ENCODE results near the gene GPC6.

The GPC6 gene

DNA sequence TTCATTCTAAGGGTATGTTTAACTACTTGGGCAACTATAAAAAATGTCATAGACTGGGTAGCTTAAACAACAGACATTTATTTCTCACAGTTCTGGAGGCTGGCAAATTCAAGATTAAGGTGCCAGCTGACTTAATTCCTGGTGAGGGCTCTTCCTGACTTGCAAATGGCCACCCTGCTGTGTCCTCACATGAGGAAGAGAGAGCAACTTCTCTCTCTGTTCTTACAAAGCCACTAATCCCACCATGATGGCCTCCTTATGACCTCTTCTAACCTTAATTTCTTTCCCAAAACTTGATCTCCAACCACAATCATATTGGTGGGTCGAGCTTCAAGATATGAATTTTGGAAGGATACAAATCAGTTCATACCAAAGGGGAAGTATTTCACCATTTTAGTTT lies 853.9 kb downstream of the GPC6 start:
- DNase-seq: no peak

DNA sequence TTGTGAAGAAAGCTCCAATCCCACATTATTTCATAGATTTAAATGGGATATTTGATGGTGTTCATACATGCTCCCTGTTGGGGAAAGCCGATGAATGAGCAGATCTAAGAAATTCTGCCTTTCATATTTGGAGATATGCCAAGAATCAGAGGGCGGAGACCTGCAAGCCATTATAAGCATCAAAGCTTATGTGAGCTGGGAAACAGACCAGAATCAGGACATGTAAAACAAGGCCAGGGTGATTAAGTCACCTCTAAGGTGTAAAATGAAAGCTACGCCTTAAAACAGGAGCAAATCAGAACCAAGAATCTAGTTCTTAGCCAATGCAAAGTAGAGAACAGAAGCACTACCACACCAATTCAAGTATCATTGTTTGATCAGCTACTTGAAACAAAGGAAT lies 860.5 kb downstream of the GPC6 start:
- DNase-seq: no peak

DNA sequence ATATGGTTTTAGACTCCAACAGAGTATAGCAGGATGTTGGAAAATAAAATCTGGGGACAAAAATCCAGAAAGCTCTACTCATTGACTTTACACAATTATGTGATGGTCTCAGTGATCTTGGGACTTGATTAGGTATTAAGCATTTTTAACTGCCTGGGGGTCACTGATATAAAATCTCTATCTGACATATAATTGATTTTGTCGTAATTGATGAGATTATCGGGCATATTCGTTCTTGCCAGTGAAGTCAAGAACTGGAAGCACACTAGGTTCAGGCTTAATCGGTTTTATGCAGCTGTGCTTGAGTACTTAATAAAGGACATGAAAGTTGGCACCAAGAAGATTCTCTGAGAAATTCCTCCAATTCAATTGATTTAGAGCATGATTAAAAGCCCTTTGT lies 862.1 kb downstream of the GPC6 start:
- no peak for DNase-seq

DNA sequence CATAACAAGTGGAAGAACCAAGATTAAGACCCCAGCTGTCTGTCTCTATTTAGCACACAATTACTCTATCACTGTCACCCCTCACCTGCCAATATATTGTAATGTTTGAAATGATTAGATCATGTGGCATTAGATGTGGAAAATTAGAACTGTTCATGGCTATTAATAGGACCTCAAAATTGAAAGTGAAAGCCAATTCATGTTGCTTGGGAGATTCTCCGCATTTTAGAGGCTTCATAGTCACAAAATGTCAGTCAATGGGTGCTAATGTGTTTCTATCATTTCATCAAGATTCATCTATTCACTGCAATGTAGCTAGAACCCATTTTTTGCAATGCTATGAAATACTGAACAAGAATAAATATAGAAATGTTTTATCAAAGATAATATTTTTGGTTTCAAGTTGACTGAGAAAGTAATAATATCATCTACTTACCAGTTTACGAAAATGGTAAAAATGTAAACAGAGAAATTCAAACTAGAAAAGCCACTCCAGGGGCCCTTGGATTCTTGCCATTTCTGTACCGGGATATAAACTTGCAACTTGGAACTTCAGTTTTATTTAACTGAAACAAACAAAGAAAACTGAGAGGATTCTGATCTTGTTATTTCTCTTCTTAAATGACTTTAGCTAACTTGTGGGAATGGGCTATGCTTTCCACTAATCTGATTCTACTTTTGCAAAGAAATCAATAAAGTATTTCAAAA lies 864.3 kb downstream of the GPC6 start:
- no peak for DNase-seq

DNA sequence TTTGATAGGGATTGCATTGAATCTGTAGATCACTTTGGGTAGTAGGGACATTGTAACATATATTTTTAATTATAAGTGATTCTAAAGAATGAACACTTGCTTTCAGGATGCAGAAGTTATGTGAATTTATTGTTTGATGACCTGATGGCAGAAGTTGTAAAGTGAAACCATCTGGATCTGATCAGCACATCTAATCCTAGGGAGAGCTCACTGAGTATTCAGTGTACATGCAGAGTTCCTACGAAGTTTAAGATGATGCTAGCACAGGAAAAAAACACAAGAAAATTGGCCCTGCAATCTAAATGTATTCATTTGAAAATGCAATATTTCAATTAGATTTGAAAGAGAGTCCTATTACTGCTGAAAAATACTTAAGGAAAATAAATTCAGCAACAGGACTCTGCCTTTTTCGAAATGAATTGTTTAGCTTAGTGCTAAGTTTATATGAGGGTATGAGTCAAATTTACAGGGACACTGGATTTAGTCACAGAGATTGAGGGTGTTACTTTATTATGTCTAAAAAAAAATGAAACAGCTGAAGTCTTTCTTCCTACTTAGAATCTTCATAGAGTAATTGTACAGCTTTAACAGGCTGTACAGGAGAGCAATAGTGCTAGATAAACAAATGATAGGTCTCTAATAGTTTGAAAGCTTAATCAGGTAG lies 867.2 kb downstream of the GPC6 start:
- DNase-seq: no peak

DNA sequence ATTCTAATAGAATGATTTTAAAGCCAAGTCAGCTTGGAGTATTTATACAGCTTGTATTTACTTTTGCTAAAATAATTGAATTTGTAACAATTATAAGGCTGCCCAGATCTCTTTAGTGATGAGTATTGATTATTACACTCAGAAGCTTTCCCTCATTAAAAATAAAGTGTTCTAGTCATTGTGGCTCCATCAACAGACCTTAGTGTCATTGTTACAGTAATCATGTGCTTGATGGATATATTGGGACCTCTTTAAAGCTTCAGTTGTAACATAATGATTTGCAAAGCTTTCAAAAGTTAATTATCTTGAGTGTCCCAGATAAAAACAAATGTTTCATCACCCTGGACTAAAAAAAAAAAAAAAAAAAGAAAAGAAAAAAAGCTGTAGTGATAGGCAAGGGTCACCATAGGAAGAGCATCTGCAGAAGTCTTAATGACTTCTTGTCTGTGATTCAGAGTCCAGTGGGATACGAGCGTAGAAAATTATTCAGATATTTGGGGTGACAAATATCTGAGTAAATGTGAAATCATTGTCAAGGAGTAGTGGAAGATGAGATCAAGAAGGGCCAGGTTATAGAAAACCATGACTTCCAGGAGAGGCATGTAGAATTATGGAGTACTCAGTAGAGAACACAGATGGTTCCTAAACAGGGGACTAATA lies 883.2 kb downstream of the GPC6 start:
- no peak for DNase-seq

DNA sequence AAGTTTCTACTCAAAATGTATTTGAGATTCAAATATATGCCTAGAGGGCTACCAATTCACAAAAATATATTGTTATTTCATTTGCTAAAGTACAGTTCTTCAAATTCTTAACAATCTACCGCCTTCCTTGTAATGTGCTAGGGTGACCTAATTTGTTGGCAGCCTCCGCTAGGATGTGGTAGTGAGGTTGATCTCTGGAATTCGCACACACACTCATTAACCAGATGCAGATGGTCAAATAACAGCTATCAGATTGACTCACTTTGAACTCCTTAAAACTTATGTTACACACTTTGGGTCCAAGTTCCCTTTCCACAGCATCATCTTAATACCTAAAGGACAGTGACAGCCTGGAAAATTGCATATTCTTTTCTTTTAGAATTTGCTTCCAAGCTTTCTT lies 885.6 kb downstream of the GPC6 start:
- DNase-seq: no peak

DNA sequence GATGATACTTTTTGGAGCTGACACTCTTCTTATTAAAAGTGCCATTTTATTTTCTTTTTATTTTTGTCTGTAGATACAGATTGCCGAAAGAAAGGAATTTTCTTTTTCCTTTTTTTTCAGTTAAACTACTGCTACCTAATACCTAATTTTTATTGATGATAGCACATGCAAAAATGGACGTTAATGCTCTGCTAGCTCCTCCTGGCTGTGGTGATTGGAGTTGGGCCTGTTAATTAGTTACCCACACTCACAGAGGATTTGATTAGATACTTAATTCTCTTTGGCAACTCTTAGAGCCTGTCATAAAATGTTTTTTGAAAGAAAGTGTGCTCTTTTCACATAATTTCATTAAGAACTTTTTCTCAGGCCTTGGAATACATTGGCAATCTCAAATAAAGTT lies 886.1 kb downstream of the GPC6 start:
- no peak for DNase-seq

DNA sequence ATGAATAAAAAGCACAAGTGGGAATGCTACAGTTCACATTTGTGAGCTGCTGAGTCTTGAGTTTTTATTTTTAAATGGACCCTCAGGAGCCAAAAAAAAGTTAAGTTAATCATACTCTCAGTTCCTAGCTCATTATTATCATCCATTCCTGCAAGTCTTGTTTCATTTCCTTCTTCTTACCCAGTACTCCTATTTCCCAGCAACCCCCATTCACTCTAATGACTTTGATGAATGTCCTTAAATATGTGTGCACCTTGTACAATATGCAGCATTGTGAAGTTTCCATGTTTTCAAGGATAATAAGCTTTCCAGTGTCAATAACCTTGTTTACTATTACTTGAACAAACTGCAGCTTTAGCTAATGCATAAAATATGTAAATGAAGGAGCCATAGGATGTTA lies 886.6 kb downstream of the GPC6 start:
- no peak for DNase-seq

DNA sequence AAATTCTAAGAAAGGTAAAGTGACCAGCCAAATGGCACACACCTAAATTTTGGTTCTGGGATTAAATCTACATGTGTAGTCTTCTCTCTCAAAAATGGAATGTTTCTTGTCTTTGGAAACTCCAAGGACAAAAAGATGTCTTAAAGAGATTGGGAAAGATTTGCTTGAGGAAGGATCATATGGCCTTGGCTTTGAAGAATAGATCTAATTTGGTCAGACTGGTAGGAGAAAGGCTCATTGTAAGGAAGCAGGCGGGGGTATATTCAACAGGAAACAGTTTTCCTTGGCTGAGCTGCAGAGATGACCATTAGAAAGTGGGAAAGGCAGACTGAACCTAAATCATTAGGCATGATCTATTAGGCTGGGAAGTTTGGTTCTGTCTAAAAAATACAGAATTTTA lies 887.6 kb downstream of the GPC6 start:
- no peak for DNase-seq

DNA sequence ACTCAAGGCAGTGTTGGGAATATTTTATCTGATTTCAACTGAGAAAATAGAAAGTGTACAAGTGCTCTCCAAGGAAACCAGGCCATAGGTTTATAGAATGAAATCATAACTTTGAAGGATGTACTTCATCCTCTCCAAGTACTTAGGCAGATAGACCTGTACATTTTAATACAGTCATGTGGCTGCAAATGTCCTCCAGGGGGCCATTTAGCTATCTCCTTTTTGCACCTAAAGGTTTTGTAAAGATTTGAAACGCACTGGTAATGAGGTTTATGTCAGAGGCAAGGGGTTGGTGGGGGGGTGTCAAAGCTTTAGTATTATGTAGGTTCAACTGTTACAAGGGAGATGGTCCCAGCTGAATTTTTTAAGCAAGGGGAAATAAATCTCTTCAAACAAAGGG lies 888.4 kb downstream of the GPC6 start:
- no peak for DNase-seq

DNA sequence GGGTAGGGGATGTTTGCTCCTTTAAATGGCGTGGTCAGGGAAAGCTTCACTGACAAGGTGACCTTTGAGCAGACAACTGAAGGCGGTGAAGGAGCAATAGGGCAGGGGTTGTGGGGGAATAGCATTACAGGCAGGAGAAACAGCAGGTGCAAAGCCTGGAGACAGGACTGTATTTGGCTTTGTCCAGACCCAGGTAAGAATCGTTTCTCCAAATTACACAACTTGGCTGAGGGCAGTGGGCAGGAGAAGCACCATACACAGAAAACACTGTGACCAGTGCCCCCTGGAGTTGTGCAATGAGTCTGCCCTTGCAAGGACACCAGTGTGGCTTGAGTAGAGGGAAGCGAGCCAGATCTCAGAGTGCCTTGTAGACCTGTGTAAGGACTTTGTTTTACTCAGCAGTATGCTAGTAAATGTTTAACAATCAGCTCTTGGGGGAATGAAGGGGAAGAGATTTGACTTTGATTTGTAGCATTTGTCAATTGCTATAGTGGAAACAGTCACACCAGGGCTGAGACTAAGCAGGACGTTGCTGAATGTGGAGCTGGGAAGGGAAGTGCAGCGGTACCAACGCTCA lies 892.8 kb downstream of the GPC6 start:
- no peak for DNase-seq

DNA sequence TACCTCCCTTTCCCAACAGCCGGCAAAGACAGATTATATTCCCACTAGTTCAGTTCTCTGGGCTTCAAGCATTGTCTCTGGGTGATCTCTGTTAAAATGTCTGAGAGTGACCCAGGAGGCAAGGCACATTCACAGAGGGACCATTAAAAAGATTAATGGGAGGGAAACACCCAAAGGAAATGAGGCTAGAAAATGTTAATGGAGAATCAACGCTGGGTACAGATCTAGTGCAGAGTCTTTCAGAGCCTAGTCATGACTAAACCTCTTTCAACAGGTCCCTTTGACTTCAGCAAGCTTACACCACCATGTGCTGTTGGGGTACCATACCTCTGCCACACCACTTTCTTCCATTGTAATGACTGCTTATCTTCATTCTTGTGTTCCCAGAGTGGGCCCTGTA lies 894.3 kb downstream of the GPC6 start:
- no peak for DNase-seq

DNA sequence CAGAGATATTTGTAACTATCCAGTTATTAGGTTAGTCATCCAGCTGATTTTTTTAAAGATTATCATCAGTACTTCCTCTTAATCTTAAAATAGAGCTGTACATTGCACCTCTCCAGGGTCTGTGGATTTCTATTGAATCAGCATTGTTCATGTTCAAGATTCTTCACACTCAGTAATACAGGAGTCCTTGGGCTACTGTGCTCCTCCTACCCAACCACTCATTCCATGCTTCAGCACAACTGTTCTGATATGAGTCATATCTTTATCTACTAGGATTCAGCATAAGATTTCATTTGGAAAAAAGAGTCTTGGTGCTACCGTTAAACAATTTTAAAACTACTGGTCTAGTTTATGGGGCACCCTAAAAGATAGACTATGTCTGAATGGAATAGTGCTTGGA lies 895.1 kb downstream of the GPC6 start:
- DNase-seq: no peak

DNA sequence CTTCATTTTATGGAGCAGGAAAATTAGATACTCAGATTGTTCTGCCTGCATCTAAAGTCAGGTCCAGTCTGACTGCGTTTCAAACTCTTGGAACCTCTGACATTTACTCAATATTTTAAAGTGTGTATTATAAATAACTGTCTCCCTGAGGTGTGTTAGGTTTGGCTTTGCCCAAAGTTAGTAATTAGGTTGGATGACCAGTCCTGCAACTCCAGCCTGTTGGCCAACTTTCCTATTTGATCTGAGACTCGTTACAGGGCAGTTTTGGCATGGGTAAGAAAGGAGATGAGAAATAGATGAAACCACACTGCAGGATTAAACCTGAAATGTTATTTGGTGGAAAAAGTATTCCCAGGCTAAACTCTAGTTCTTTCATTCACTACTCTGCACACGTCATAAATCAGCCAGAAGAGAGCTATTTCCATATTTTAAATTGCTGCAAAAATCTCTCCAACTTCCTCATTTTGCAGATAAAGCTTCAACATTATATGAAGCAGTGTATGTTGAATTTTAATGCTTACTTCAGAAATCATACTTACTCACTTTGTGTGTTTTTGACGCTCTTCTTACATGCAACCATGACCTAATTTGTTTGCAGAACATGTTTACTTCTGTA lies 895.8 kb downstream of the GPC6 start:
- no peak for DNase-seq

DNA sequence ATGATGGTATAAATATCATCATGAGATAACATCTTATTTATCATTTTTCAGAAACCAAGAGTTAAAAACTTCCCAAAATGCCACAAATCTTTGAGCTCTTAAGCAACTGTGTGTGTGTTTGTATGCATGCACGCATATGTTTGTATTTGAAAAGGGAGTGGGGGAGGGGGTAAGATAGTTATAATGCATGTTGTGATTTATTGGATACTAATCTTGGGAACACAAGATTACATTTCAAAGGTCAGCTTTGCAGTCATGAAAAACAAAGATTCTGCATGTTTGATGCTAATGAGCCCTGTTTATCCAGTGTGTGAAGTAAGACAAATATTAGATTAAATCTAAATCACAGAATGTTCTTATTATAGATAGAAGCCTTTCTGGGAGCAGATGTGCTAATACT lies 897.0 kb downstream of the GPC6 start:
- DNase-seq: no peak

DNA sequence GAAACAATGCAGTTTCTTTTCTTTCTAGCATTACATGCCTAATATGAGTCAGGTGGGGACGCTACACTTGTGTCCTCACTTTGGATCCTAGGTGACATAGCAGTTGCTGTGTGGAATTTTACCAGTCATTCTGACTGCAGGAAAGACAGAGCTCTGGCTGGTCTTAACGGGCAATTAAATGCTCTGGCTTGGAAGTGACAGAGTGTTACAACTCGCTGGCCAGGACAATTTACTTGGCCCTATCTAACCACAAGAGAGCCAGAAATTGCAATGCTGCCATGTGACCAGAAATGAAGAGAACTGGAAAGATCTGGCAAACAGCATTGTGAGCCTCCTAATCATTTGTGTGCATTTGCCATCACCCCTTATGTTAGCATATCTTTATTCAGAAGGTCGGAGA lies 901.8 kb downstream of the GPC6 start:
- no peak for DNase-seq

DNA sequence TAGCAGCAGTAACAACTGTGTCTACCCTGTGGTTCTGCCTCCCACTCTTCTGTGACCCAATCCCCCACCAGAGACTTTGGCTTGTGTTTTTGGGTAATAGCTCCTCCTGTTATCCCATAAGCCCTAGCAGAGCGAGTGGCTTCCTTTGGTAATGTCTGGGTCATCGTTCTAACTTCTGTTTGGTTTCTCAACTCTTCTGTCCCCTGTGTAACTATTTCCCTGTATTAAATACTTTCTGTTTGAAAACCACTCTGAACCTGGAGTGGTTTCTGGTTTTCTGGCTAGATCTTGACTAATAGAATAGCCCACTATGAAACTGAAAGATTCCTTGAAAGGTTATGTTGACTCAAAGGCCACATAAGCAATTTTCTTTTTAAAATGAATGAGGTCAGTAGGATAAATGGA lies 902.9 kb downstream of the GPC6 start:
- DNase-seq: no peak

DNA sequence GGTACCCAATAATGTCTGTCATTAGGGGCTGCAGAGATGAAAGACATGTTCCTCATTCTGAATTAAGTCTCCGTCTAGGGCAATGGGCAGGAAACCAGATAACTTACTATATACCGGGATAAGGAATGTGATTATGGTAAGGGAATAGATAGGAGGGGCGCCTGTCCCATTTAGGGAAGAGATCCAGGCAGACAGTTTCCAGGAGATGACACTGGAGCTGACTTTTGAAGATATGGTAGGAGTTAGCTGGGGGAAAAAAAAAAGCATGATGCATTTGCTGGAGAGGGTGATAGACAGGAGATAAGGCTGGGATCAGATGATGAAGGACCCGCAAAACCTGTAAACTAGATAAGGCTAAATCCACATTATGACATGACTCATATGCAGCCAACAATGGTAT lies 912.2 kb downstream of the GPC6 start:
- DNase-seq: no peak

DNA sequence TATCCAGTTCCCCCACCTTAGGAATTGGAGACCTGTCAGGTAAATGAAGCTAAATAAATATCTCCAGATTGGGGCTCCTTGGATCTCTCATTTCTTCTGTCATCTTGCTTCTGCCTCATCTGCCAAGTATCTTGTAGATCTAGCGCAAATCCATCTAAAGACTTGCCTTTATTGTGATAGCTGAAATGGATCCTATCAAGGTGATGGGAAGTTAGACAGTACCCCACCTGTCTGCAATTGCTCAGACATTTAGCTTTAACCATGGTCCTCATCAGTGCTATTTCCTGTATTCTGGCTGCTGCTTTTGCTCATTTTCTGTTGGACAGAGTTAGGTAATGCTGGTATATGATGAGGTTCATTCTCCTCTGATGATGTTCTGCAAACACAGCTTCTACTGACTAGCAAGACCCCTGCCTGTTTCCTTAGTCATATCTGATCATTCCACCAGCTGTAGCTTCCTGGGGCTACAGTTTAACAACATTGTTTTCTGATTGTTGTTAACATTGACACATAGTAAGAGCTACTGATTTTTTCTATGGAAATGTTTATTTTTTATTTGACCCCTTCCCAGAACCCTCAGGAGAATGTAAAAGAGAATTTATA lies 912.9 kb downstream of the GPC6 start:
- no peak for DNase-seq

DNA sequence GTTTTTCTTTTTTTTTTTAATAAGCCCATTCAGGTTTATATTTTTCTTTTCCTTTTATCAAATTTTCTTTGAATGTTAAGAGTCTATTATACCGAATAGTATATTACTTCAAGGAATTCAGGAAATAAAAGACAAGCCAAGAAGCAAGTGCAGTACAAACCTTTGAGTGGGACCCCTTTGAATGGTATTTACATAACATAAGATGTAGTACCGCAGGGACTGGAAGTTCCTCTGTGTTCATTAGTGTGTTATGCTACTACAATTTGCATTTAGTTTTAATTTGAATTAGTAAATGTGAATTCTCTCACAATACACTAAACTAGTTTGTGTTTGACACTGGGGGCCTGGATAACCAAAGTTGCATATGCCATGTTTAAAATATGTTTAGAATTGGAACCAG lies 913.4 kb downstream of the GPC6 start:
- no peak for DNase-seq

DNA sequence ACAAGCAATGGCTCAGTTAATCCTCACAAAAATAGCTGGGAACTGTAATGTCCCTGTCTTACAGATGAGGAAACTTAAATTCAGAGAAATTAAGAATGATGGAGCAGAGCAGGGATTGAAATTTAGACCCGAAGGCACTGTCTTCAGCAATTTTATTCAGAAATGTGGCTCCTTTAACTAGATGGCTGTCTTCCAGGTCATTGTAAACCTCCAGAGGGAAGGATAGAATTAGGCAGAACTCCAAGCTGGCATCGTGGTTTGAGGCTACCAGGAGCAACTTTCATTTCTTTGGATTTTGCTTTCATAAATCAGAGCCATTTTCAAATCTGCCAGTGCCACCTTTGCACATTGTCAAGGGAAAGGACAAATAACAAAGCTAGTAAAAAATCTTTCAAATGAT lies 913.9 kb downstream of the GPC6 start:
- DNase-seq: no peak

DNA sequence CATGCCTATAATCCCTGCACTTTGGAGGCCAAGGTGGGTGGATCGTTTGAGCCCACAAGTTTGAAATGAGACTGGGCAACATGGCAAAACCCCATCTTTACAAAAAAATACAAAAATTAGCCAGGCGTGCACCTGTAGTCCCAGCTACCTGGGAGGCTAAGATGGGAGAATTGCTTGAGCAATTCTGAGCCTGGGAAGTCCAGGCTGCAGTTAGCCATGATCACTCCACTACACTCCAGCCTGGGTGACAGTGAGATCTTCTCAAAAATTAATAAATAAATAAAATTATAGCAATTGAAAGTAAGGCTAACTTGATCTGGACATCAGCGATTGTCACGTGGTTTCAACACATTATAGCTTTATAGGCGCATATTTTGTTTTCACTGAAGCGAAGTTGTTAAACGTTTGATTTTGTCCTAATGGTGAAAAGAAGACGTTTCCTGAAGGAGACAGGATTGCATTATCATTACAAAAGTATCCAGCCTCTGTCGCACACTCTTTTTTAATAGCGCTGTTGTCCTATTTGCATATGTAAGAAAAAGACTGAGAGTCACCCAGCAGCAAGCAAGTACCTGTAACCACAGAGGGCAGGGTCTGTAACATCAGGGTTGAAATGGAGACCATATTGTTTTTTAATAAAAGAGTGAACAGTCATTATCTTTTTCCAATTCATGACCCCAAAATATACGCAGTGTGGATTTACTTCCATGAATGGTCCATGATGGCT lies 917.2 kb downstream of the GPC6 start:
- no peak for DNase-seq
